Tibial nerve (tissue), 4 donors: ENCODE data around the gene TRNP1. TPM values are rescaled to one million over a fixed set of nuclear protein-coding genes. Genes with fewer than 3 reads are reported as not detected.

ENCODE experiments used
- DNase-seq, 2 donors: peaks; one replicate each; pipeline ENCODE4 v3.0.0-alpha.2; 2019; ENCODE audit warnings: low spot score in 2 of 2
- H3K27ac ChIP-seq, 4 donors: fragments of 200-600 bp; sonication (generic) in 3 of 4; one replicate each; pipeline ENCODE4 v1.5.1; 2017 to 2019; ENCODE audit warnings: mild to moderate bottlenecking in 1 of 4
- H3K27me3 ChIP-seq, 2 donors: fragments of 200-600 bp; sonication (generic) in 1 of 2; one replicate each; pipeline versions ENCODE4 v1.5.1 to v1.6.0; 2017 to 2019
- H3K36me3 ChIP-seq, 3 donors: fragments of 200-600 bp; sonication (generic); one replicate each; pipeline ENCODE4 v1.5.1; 2018 to 2019
- H3K4me1 ChIP-seq, 4 donors: fragments of 200-600 bp; sonication (generic) in 3 of 4; one replicate each; pipeline ENCODE4 v1.5.1; 2017 to 2019
- H3K4me3 ChIP-seq, 4 donors: fragments of 200-600 bp; sonication (generic) in 3 of 4; one replicate each; pipeline ENCODE4 v1.5.1; 2017 to 2019; ENCODE audit warnings: mild to moderate bottlenecking in 1 of 4, moderate library complexity in 1 of 4
- H3K9me3 ChIP-seq, 4 donors: fragments of 200-600 bp; sonication (generic) in 3 of 4; one replicate each; pipeline ENCODE4 v1.5.1; 2017 to 2019
- EP300 ChIP-seq, 2 donors: sonication (generic); formaldehyde crosslinking; IDR thresholded peaks; one replicate each; pipeline ENCODE4 v1.6.1; 2017; ENCODE audit warnings: antibody characterized with exemption in 2 of 2, mild to moderate bottlenecking in 1 of 2
- POLR2A ChIP-seq, 2 donors: fragments of 450-650 bp; IDR thresholded peaks; one replicate each; pipeline ENCODE4 v1.6.1; 2017; ENCODE audit warnings: antibody characterized with exemption in 2 of 2, mild to moderate bottlenecking in 2 of 2, moderate library complexity in 2 of 2
- WGBS, 2 donors: methylation state at CpG; one replicate each; pipeline ENCODE4 v1.1.5; 2018; 5-methylcytosine and 5-hydroxymethylcytosine counted together
- total RNA-seq, 4 donors: library from RNA; depleted of rRNA; stranded (reverse); fragments of >200 nt; gene quantifications; one replicate each; pipeline ENCODE4 v1.1.0, GENCODE V29; 2016
- TF ChIP-seq, protein P1 (sequence below), 5 experiments: fragments of 200-600 bp in 3 of 5; fragments of 450-650 bp in 2 of 5; sonication (generic) in 3 of 5; IDR thresholded peaks; one replicate each; pipeline ENCODE4 v1.5.1; 2016 to 2019; ENCODE audit warnings: antibody characterized with exemption in 5 of 5, mild to moderate bottlenecking in 3 of 5, moderate library complexity in 2 of 5

TRNP1 gene
- total RNA-seq, 4 donors from 2014 or later: 15.0 to 55.7 (median 52.4) TPM

DNA sequence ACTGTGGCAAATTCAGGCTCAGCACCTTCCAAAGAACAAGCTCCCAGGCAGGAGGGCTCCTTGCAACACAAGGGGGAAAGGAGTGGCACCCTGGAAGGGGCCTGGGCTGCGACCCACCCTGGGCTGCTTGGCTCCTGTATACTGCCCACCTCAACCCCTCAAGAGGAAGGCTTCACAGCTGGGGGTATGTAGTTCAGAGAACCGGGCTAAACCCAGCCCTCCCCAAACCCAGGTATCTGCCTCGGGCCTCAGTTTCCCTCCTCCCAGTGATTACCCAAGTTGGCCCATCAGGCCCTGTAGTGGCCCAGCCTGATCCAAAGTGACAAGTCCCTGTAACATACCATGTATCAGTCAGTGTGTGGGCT is 11.7 kb downstream of the TRNP1 start:
- Histone ChIP-seq H3K27ac (peak overlapping the region in 1 of 4 donors; percentile 9), H3K36me3 (peaks cover 0 to 7% (median 0%) of the 10 kb centered on the region in 3 donors), H3K27me3 (no peaks in the 10 kb centered on the region), H3K4me3 (no peak overlapping the region), H3K4me1 (peaks cover 0 to 61% (median 27%) of the 10 kb centered on the region in 4 donors), H3K9me3 (no peaks in the 10 kb centered on the region)
- TF ChIP-seq, protein P1, sequence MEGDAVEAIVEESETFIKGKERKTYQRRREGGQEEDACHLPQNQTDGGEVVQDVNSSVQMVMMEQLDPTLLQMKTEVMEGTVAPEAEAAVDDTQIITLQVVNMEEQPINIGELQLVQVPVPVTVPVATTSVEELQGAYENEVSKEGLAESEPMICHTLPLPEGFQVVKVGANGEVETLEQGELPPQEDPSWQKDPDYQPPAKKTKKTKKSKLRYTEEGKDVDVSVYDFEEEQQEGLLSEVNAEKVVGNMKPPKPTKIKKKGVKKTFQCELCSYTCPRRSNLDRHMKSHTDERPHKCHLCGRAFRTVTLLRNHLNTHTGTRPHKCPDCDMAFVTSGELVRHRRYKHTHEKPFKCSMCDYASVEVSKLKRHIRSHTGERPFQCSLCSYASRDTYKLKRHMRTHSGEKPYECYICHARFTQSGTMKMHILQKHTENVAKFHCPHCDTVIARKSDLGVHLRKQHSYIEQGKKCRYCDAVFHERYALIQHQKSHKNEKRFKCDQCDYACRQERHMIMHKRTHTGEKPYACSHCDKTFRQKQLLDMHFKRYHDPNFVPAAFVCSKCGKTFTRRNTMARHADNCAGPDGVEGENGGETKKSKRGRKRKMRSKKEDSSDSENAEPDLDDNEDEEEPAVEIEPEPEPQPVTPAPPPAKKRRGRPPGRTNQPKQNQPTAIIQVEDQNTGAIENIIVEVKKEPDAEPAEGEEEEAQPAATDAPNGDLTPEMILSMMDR (IDR thresholded peaks at IDR 0.05): no peak
- TF ChIP-seq POLR2A (IDR thresholded peaks at IDR 0.05) (no peak), EP300 (IDR thresholded peaks at IDR 0.05) (no peak)
- DNase-seq: no peak
- 91 to 93% methylated on average over 3 of the region's 3 CpGs for WGBS, 2 donors

DNA sequence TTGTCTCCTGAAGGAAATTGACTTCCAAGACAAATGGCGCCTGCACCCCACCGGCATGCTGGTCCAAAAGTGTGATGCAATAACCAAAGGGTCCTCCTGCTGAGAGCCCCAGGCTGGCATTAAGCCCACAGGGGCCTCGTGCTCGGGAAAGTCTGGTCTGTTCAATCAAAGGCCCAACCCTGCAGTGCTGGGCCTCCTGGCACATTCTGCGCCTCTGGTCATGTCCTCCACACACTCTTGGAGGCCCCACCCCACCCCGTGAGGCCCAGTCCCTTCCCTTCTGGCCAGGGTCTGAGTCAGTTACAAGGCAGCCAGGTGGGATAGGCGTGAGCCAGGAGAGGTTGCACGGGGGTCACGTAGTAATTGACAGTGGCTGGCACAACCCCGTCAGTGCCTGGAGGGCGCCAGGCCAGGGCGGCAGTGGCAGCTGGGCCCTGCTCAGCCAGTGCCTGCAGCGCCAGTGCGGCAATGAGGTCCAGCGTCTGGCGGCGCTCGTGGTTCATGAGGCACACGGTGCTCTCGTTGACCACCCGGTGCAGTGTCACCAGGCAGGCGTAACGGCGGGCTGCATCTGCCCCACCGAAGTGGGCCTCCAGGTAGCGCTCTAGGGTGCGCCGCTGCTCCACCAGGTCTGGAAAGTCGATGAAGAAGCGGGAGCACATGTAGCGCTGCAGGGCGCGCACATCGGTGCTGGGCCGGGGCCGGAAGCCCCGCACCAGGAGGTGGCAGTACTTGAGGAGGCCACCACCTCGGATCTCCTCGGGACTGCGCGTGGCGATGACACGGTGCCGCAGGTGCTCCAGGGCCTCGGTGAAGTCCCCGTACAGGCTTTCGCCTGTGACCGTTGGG is 12.4 kb downstream of the TRNP1 start:
- WGBS, 2 donors: 93% methylated on average over 46 to 48 of the region's 48 CpGs
- H3K4me1 ChIP-seq: peaks cover 0 to 57% (median 23%) of the 10 kb centered on the region in 4 donors
- no peak overlapping the region for H3K4me3 ChIP-seq
- no peak for TF ChIP-seq EP300 (IDR thresholded peaks at IDR 0.05)
- TF ChIP-seq POLR2A (IDR thresholded peaks at IDR 0.05): no peak
- TF ChIP-seq, protein P1 (IDR thresholded peaks at IDR 0.05): no peak
- no peak for DNase-seq
- no peaks in the 10 kb centered on the region for H3K27me3 ChIP-seq
- H3K9me3 ChIP-seq: no peaks in the 10 kb centered on the region
- no peak overlapping the region for H3K27ac ChIP-seq
- peaks cover 0 to 7% (median 0%) of the 10 kb centered on the region in 3 donors for H3K36me3 ChIP-seq

DNA sequence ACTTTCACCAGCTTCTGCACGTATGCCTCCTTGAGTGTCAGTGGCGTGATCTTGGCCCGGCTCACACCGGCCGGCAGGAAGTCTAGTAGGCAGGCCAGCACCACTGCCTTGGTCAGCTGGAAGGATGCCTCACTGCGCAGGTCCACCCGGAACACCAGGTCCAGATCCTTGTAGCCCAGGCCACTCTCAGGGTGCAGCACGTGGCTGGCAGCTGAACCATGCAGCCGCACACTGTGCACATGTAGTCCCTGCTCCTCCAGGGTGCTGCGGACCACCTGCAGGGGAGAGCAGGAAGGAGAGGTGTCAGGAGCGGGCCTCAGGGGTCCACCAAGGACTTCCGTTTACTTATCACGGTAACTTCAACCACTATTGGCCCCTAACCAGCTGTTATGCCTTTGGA is 13.2 kb downstream of the TRNP1 start:
- 70 to 78% methylated on average over 11 to 13 of the region's 13 CpGs for WGBS, 2 donors
- Histone ChIP-seq H3K4me1 (peaks cover 0 to 49% (median 14%) of the 10 kb centered on the region in 4 donors), H3K27ac (no peak overlapping the region), H3K27me3 (no peaks in the 10 kb centered on the region), H3K36me3 (peaks cover 0 to 7% (median 0%) of the 10 kb centered on the region in 3 donors), H3K9me3 (no peaks in the 10 kb centered on the region), H3K4me3 (no peak overlapping the region)
- DNase-seq: no peak
- TF ChIP-seq EP300 (IDR thresholded peaks at IDR 0.05) (no peak), POLR2A (IDR thresholded peaks at IDR 0.05) (no peak)
- TF ChIP-seq, protein P1 (IDR thresholded peaks at IDR 0.05): no peak

DNA sequence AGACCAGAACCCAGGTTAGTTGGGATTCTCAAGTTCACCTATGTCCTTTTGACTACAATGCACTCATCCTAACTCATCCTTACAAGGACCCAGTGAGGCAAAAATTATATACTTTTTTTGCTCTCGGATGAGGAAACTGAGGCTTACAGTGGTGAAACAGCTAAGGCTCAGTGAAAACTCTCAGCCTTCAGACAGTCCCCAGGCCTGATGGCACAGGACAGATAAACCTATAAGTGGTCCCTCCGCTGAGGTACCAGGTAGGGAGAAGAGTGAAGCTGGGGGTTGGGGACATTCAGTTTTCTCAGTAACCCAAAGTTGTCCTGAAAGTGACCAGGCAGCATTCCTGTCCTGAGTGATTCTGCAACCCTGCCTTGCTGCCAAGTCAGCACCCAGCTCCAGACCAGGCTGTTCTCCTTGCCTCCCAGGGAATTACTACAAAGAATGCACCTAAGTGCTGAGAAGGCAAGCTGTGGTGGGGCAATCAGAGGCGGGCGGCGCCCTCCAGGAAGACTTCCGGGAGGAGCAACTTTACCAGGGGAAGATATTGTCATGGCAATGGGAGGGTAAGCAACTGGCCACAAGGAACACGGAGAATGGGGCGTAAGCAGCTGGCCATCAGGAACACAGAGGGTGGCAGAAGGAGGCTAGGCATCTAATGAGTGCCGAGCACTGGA is 14.6 kb downstream of the TRNP1 start:
- Histone ChIP-seq H3K36me3 (peaks cover 0 to 7% (median 0%) of the 10 kb centered on the region in 3 donors), H3K27ac (no peak overlapping the region), H3K4me1 (peaks cover 0 to 48% (median 9%) of the 10 kb centered on the region in 4 donors), H3K4me3 (no peak overlapping the region), H3K9me3 (no peaks in the 10 kb centered on the region), H3K27me3 (no peaks in the 10 kb centered on the region)
- DNase-seq: no peak
- TF ChIP-seq, protein P1 (IDR thresholded peaks at IDR 0.05): no peak
- TF ChIP-seq POLR2A (IDR thresholded peaks at IDR 0.05): no peak
- no peak for TF ChIP-seq EP300 (IDR thresholded peaks at IDR 0.05)
- WGBS, 2 donors: 73 to 75% methylated on average over 9 of the region's 9 CpGs
